Measurements from ENCODE around the gene LARGE1. TPM values are rescaled to one million over a fixed set of nuclear protein-coding genes. Genes with fewer than 3 reads are reported as not detected.

LARGE1 gene
- total RNA-seq, 1 experiment from 2014 or later, result 2.5 TPM

DNA sequence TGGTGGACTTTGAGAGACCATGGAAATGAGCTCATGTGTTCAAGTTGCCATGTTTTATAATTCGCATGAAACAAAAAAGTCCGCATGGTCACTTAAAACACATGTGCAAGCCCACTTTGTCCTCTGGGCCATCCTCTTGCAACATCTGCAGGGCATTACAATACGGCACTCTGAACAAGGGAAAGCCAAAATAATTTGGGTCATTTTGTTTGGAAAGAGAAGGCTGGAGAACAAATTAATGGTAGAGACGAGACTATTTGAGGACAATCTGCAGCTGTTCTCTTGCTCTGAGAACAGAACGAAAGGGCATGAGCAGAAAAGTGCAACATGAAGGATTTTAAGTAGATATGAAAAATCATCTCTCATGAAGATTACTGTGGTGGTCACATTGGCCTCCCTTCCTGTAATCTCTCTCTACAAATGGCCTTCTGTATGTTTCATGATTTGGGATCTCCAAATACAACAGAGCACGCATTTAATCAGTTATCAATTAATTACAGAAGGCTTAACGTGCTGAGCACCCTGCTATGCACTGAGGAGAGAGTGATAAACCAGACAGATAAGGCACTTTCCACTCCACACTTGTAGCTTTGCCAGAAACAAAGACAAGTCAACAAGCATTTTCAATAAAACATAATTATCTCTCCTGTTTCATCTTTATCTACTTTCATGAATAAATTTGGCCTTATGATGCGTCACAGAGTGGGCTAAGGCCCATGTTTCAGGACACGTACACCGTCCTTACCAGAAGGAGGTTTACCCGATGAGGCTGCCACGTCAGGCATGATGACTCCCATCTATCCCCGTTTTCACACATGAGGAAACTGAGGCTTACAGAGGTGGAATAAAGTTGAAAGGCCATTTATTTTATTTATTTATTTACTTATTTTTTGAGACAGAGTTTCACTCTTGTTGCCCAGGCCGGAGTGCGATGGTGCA lies 384.1 kb downstream of the LARGE1 start:
- DNase-seq (ENCODE audit: low read depth, low spot score) (no peak), ATAC-seq (no peak)
- Histone ChIP-seq H3K27me3 (ENCODE audit: control insufficient read depth, insufficient read depth, low read length) (no peaks in the 10 kb centered on the region), H3K4me1 (ENCODE audit: control insufficient read depth, insufficient read depth, low read length) (no peaks in the 10 kb centered on the region), H3K4me3 (ENCODE audit: low read depth in 2 of 2, low read length in 2 of 2) (no peak overlapping the region), H3K36me3 (ENCODE audit: control insufficient read depth, insufficient read depth, low read length) (no peaks in the 10 kb centered on the region), H3K27ac (ENCODE audit: low read length) (no peak overlapping the region), H3K9me3 (ENCODE audit: control insufficient read depth, insufficient read depth, low read depth, low read length) (no peaks in the 10 kb centered on the region)
- BruUV-seq (replicated peaks), result no TSS peak
- TF ChIP-seq, protein P1, sequence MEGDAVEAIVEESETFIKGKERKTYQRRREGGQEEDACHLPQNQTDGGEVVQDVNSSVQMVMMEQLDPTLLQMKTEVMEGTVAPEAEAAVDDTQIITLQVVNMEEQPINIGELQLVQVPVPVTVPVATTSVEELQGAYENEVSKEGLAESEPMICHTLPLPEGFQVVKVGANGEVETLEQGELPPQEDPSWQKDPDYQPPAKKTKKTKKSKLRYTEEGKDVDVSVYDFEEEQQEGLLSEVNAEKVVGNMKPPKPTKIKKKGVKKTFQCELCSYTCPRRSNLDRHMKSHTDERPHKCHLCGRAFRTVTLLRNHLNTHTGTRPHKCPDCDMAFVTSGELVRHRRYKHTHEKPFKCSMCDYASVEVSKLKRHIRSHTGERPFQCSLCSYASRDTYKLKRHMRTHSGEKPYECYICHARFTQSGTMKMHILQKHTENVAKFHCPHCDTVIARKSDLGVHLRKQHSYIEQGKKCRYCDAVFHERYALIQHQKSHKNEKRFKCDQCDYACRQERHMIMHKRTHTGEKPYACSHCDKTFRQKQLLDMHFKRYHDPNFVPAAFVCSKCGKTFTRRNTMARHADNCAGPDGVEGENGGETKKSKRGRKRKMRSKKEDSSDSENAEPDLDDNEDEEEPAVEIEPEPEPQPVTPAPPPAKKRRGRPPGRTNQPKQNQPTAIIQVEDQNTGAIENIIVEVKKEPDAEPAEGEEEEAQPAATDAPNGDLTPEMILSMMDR (IDR thresholded peaks at IDR 0.05), result no peak
- TF ChIP-seq, protein P2, sequence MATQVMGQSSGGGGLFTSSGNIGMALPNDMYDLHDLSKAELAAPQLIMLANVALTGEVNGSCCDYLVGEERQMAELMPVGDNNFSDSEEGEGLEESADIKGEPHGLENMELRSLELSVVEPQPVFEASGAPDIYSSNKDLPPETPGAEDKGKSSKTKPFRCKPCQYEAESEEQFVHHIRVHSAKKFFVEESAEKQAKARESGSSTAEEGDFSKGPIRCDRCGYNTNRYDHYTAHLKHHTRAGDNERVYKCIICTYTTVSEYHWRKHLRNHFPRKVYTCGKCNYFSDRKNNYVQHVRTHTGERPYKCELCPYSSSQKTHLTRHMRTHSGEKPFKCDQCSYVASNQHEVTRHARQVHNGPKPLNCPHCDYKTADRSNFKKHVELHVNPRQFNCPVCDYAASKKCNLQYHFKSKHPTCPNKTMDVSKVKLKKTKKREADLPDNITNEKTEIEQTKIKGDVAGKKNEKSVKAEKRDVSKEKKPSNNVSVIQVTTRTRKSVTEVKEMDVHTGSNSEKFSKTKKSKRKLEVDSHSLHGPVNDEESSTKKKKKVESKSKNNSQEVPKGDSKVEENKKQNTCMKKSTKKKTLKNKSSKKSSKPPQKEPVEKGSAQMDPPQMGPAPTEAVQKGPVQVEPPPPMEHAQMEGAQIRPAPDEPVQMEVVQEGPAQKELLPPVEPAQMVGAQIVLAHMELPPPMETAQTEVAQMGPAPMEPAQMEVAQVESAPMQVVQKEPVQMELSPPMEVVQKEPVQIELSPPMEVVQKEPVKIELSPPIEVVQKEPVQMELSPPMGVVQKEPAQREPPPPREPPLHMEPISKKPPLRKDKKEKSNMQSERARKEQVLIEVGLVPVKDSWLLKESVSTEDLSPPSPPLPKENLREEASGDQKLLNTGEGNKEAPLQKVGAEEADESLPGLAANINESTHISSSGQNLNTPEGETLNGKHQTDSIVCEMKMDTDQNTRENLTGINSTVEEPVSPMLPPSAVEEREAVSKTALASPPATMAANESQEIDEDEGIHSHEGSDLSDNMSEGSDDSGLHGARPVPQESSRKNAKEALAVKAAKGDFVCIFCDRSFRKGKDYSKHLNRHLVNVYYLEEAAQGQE (IDR thresholded peaks at IDR 0.05; ENCODE audit: insufficient read depth in 1 of 2, low read depth in 2 of 2, low read length in 1 of 2), result no peak
- no peak for TF ChIP-seq POLR2AphosphoS5 (IDR thresholded peaks at IDR 0.05; ENCODE audit: low read depth, low read length)
- intact Hi-C loops (cut with micrococcal nuclease; ENCODE audit: unreplicated experiment) (no loop called here), in situ Hi-C loops (cut with HindIII; ENCODE audit: low pct_unique_long_range_greater_than_20kb, low sequenced_read_pairs) (no loop called here)
- CTCF ChIA-PET, result no interaction called here
- POLR2A ChIA-PET, result no interaction called here

DNA sequence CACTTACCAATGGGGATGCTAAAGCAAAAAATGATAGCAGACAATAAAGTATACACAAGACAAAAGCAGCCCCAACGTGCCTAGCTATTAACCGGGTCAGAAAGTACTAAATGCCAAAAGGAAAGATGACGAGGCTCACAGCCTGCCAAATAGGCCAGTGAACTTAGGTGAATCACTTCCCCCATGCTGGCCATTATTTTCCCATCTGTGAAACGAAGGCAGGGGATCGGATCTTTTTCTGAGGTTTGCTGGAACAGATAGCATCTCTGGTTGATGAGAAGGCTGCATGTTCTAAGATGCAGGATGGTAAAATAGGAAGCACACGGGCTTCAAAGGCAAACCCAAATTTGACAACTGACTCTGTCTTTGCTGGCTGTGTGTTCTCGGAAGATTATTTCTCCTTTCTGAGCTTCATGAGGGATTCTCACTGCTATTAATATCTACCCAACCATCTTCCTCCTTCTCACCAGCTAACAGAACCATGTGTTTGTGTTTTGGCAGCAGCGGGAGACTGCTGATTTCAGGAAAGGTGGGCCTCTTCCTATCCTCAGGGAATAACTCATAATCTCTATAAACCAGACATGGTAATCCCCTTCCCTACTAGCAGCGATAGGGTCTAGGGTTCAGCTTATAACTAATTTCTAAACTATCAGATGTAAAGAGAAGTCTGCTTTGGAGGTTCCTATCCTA lies 390.7 kb downstream of the LARGE1 start:
- intact Hi-C loops (cut with micrococcal nuclease; ENCODE audit: unreplicated experiment), result no loop called here
- no peaks in the 10 kb centered on the region for H3K4me1 ChIP-seq (ENCODE audit: control insufficient read depth, insufficient read depth, low read length)
- CTCF ChIA-PET, result no interaction called here
- H3K36me3 ChIP-seq (ENCODE audit: control insufficient read depth, insufficient read depth, low read length), result no peaks in the 10 kb centered on the region
- ATAC-seq, result no peak
- H3K4me3 ChIP-seq (ENCODE audit: low read depth in 2 of 2, low read length in 2 of 2), result no peak overlapping the region
- TF ChIP-seq SIN3A (IDR thresholded peaks at IDR 0.05; ENCODE audit: borderline replicate concordance, insufficient read depth, low read depth, low read length) (no peak), TCF7L2 (IDR thresholded peaks at IDR 0.05; ENCODE audit: low read depth, low read length) (no peak), POLR2AphosphoS5 (IDR thresholded peaks at IDR 0.05; ENCODE audit: low read depth, low read length) (no peak)
- TF ChIP-seq, protein P1 (IDR thresholded peaks at IDR 0.05), result no peak
- TF ChIP-seq, protein P2 (IDR thresholded peaks at IDR 0.05; ENCODE audit: insufficient read depth in 1 of 2, low read depth in 2 of 2, low read length in 1 of 2), result no peak
- no peak overlapping the region for H3K27ac ChIP-seq (ENCODE audit: low read length)
- no peaks in the 10 kb centered on the region for H3K9me3 ChIP-seq (ENCODE audit: control insufficient read depth, insufficient read depth, low read depth, low read length)
- DNase-seq (ENCODE audit: low read depth, low spot score), result no peak
- in situ Hi-C loops (cut with HindIII; ENCODE audit: low pct_unique_long_range_greater_than_20kb, low sequenced_read_pairs), result no loop called here
- no peaks in the 10 kb centered on the region for H3K27me3 ChIP-seq (ENCODE audit: control insufficient read depth, insufficient read depth, low read length)
- no TSS peak for BruUV-seq (replicated peaks)
- POLR2A ChIA-PET, result no interaction called here

All from Panc1 (cell line).